Stimulated activated CD8-positive, alpha-beta memory T cell treated with anti-CD3 and anti-CD28 coated beads, Interleukin-7, amount 100 ng/mL, for 48 hours (primary cell): ENCODE data around the gene PAK2.
"Not testable (repeated sequence)": the region's sequence is repeated elsewhere in the genome, so short reads cannot be mapped to it uniquely, and the experiment has no call there.

Experiments
- DNase-seq, 2 donors: peaks; one replicate each; pipeline ENCODE4 v3.0.0-alpha.2; 2020; ENCODE audit warnings: low read depth in 1 of 2; ENCODE audit errors: extremely low read depth in 1 of 2

PAK2 gene

GRCh38 chr3:196735751-196736150 is 3.9 kb upstream of the PAK2 start:
- no peak for DNase-seq

GRCh38 chr3:196736670-196737374 is 2.8 kb upstream of the PAK2 start:
- no peak for DNase-seq

GRCh38 chr3:196737655-196738054 is 2.0 kb upstream of the PAK2 start:
- no peak for DNase-seq

- DNase-seq = peak in 1 of 2 donors; percentile 32
These were observed 1.0 kb downstream of the PAK2 start for GRCh38 chr3:196740481-196741248.

- no peak for DNase-seq
These were observed 1.7 kb downstream of the PAK2 start for GRCh38 chr3:196741249-196741889.

GRCh38 chr3:196743569-196743968 is 3.9 kb downstream of the PAK2 start:
- not testable (repeated sequence) for DNase-seq

GRCh38 chr3:196749125-196749524 is 9.5 kb downstream of the PAK2 start:
- no peak for DNase-seq

- DNase-seq = no peak
These were observed 13.5 kb downstream of the PAK2 start for GRCh38 chr3:196753201-196753600.

GRCh38 chr3:196754091-196754981 is 14.7 kb downstream of the PAK2 start:
- DNase-seq = no peak

- DNase-seq = no peak
These were observed 17.1 kb downstream of the PAK2 start for GRCh38 chr3:196756732-196757131.

- DNase-seq = no peak
These were observed 18.5 kb downstream of the PAK2 start for GRCh38 chr3:196757876-196758739.

- no peak for DNase-seq
These were observed 23.5 kb downstream of the PAK2 start for GRCh38 chr3:196763179-196763578.

- no peak for DNase-seq
These were observed 25.8 kb downstream of the PAK2 start for GRCh38 chr3:196765454-196765853.

GRCh38 chr3:196771067-196771466 is 31.4 kb downstream of the PAK2 start:
- DNase-seq = no peak

- DNase-seq = no peak
These were observed 32.4 kb downstream of the PAK2 start for GRCh38 chr3:196772102-196772501.

GRCh38 chr3:196772897-196773296 is 33.2 kb downstream of the PAK2 start:
- no peak for DNase-seq

- DNase-seq = no peak
These were observed 34.6 kb downstream of the PAK2 start for GRCh38 chr3:196774191-196774820.

- DNase-seq = no peak
These were observed 35.3 kb downstream of the PAK2 start for GRCh38 chr3:196774848-196775422.

- DNase-seq = no peak
These were observed 36.3 kb downstream of the PAK2 start for GRCh38 chr3:196775938-196776337.
